Measurements from ENCODE around the gene EXOC6. TPM values are rescaled to one million over a fixed set of nuclear protein-coding genes. Genes with fewer than 3 reads are reported as not detected.

The EXOC6 gene
- total RNA-seq, 1 experiment from 2014 or later = 17.0 TPM

DNA sequence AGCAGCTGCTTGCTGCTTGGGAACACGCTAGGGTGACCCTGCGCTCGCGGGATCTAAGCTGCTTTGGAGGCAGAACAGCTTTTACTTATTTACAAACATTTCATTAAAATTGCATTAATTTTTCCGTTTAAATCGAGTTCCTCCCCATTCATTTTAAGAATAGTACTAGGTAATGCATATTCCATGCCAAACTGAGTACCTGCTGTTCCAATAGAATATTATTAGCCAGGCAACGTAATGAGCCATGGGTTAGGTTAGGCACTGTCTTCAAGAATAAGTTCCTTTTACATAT, 860 bp downstream of the EXOC6 start:
- DNase-seq (ENCODE audit: low read depth, low spot score) (no peak), ATAC-seq (no peak; the same call in 1 of the 2 replicates)
- Histone ChIP-seq H3K9me3 (ENCODE audit: control insufficient read depth, insufficient read depth, low read depth, low read length) (no peaks in the 10 kb centered on the region), H3K27me3 (ENCODE audit: control insufficient read depth, insufficient read depth, low read length) (no peaks in the 10 kb centered on the region), H3K36me3 (ENCODE audit: control insufficient read depth, insufficient read depth, low read length) (no peaks in the 10 kb centered on the region), H3K4me3 (ENCODE audit: low read depth in 2 of 2, low read length in 2 of 2) (peak overlapping the region; percentile 75 to 78), H3K27ac (ENCODE audit: low read length) (peak overlapping the region; percentile 55), H3K4me1 (ENCODE audit: control insufficient read depth, insufficient read depth, low read length) (peaks cover 16% of the 10 kb centered on the region)
- intact Hi-C loops (cut with micrococcal nuclease; ENCODE audit: unreplicated experiment) = no loop called here
- no TSS peak for BruUV-seq (replicated peaks)
- TF ChIP-seq SIN3A (IDR thresholded peaks at IDR 0.05; ENCODE audit: borderline replicate concordance, insufficient read depth, low read depth, low read length) = no peak
- TF ChIP-seq CTCF (IDR thresholded peaks at IDR 0.05) = no peak
- TF ChIP-seq REST (IDR thresholded peaks at IDR 0.05; ENCODE audit: insufficient read depth in 1 of 2, low read depth in 2 of 2, low read length in 1 of 2) = no peak
- no peak for TF ChIP-seq POLR2AphosphoS5 (IDR thresholded peaks at IDR 0.05; ENCODE audit: low read depth, low read length)
- TF ChIP-seq TCF7L2 (IDR thresholded peaks at IDR 0.05; ENCODE audit: low read depth, low read length) = no peak
- ChIA-PET CTCF (no interaction called here), POLR2A (interaction anchor here (0.5 kb wide), 1 partner anchor 150 kb away, joined by 6 read pairs; no protein-coding TSS in a partner anchor)
- in situ Hi-C loops (cut with HindIII; ENCODE audit: low pct_unique_long_range_greater_than_20kb, low sequenced_read_pairs) = no loop called here

- H3K4me3 ChIP-seq (ENCODE audit: low read depth in 2 of 2, low read length in 2 of 2) = peak overlapping the region; percentile 75 to 78
- ChIA-PET CTCF (no interaction called here), POLR2A (interaction anchor here (0.5 kb wide), 1 partner anchor 149 kb away, joined by 6 read pairs; no protein-coding TSS in a partner anchor)
- BruUV-seq (replicated peaks) = no TSS peak
- no peak for ATAC-seq
- TF ChIP-seq POLR2AphosphoS5 (IDR thresholded peaks at IDR 0.05; ENCODE audit: low read depth, low read length) (no peak), SIN3A (IDR thresholded peaks at IDR 0.05; ENCODE audit: borderline replicate concordance, insufficient read depth, low read depth, low read length) (no peak), CTCF (IDR thresholded peaks at IDR 0.05) (no peak), TCF7L2 (IDR thresholded peaks at IDR 0.05; ENCODE audit: low read depth, low read length) (no peak), REST (IDR thresholded peaks at IDR 0.05; ENCODE audit: insufficient read depth in 1 of 2, low read depth in 2 of 2, low read length in 1 of 2) (no peak)
- peaks cover 16% of the 10 kb centered on the region for H3K4me1 ChIP-seq (ENCODE audit: control insufficient read depth, insufficient read depth, low read length)
- H3K27ac ChIP-seq (ENCODE audit: low read length) = peak overlapping the region; percentile 55
- H3K27me3 ChIP-seq (ENCODE audit: control insufficient read depth, insufficient read depth, low read length) = no peaks in the 10 kb centered on the region
- no peak for DNase-seq (ENCODE audit: low read depth, low spot score)
- H3K36me3 ChIP-seq (ENCODE audit: control insufficient read depth, insufficient read depth, low read length) = no peaks in the 10 kb centered on the region
- in situ Hi-C loops (cut with HindIII; ENCODE audit: low pct_unique_long_range_greater_than_20kb, low sequenced_read_pairs) = no loop called here
- intact Hi-C loops (cut with micrococcal nuclease; ENCODE audit: unreplicated experiment) = no loop called here
- no peaks in the 10 kb centered on the region for H3K9me3 ChIP-seq (ENCODE audit: control insufficient read depth, insufficient read depth, low read depth, low read length)
These were observed 1.3 kb downstream of the EXOC6 start for GRCh38 chr10:92849576-92850090.
